ENCODE data around the gene RAB4A. TPM values are rescaled to one million over a fixed set of nuclear protein-coding genes. Genes with fewer than 3 reads are reported as not detected.

The RAB4A gene
- total and polyA plus RNA-seq, 9 of the 15 experiments (the other 6 are each of a cell fraction or from before 2014, with no cell fraction given): 8.3 to 61.0 (median 26.7) TPM

- CTCF ChIA-PET (ENCODE audit: low intra/inter-chr PET ratio): no interaction called here
- H2AFZ ChIP-seq (ENCODE audit: low read depth, low read length): peak overlapping the region; percentile 65
- no peaks in the 10 kb centered on the region for H3K9me1 ChIP-seq (ENCODE audit: control insufficient read depth, insufficient read depth, low read length)
- peak in 2 of 4 experiments; percentile 32 to 67 for DNase-seq (ENCODE audit: extremely low read depth in 1 of 4, low spot score in 3 of 4)
- H3K27ac ChIP-seq (ENCODE audit: extremely low read depth, low read depth, low read length): no peak overlapping the region
- H3K4me2 ChIP-seq (ENCODE audit: insufficient read depth, low read length): peak overlapping the region; percentile 26; the same call in 1 of the 2 replicates
- POLR2A ChIA-PET: interaction anchor here (0.5 to 1.2 kb wide), 4 partner anchors 11 to 70 kb away, joined by 3 to 4 read pairs (median 3); no protein-coding TSS in a partner anchor
- ATAC-seq: no peak
- in situ Hi-C loops (cut with MboI): no loop called here
- intact Hi-C loops (cut with micrococcal nuclease): no loop called here
- no peak overlapping the region for H3K4me3 ChIP-seq
- no peaks in the 10 kb centered on the region; the same call in 2 of the 3 replicates for H3K79me2 ChIP-seq (ENCODE audit: control insufficient read depth, insufficient read depth, low read length)
- no TSS peak for BruUV-seq (replicated peaks)
- FAIRE-seq: no peak
- H3K4me1 ChIP-seq (replicated peaks in 1 of 2; ENCODE audit: control insufficient read depth in 2 of 2, insufficient read depth in 2 of 2, low read length in 2 of 2): peaks cover 13 to 34% of the 10 kb centered on the region in 2 experiments; a peak in 4 of 5 replicates
- no peaks in the 10 kb centered on the region for H3K36me3 ChIP-seq (ENCODE audit: control insufficient read depth, insufficient read depth, low read length)
- no peaks in the 10 kb centered on the region for H4K20me1 ChIP-seq (replicated peaks; ENCODE audit: control insufficient read depth, insufficient read depth, low read length)
- H3K27me3 ChIP-seq (ENCODE audit: control insufficient read depth in 2 of 2, insufficient read depth in 2 of 2, low read length in 2 of 2): peaks cover 7 to 13% of the 10 kb centered on the region in 2 experiments; a peak in 3 of 5 replicates
- H3K9me3 ChIP-seq (replicated peaks; ENCODE audit: control insufficient read depth, insufficient read depth, low read depth, low read length): peaks cover 7% of the 10 kb centered on the region; the same call in 1 of the 2 replicates
- 0% methylated on average over 3 of the region's 3 CpGs for WGBS (ENCODE audit: insufficient coverage, low coverage, missing lambda C conversion rate)
- H3K9ac ChIP-seq (ENCODE audit: insufficient read depth in 1 of 2, low read depth in 2 of 2, low read length in 2 of 2): no peak overlapping the region
- TF ChIP-seq C11orf30 (IDR thresholded peaks at IDR 0.05; ENCODE audit: low read depth): no peak
- TF ChIP-seq RFX5 (IDR thresholded peaks at IDR 0.05; ENCODE audit: low read depth, low read length): peak; percentile 85
- no peak for TF ChIP-seq MXD1 (CRISPR knock-in tag; IDR thresholded peaks at IDR 0.05; ENCODE audit: borderline replicate concordance, poor library complexity, severe bottlenecking)
- no peak for TF ChIP-seq SNIP1 (IDR thresholded peaks at IDR 0.05; ENCODE audit: low read depth)
- no peak for TF ChIP-seq POLR2AphosphoS2 (IDR thresholded peaks at IDR 0.05; ENCODE audit: low read length)
- TF ChIP-seq WHSC1 (IDR thresholded peaks at IDR 0.05; ENCODE audit: low read length): no peak
- TF ChIP-seq BRF1 (IDR thresholded peaks at IDR 0.05; ENCODE audit: borderline replicate concordance, extremely low read depth, insufficient read length): no peak
- TF ChIP-seq TAF15 (IDR thresholded peaks at IDR 0.05; ENCODE audit: low read depth, low read length): no peak
- TF ChIP-seq, protein P1, sequence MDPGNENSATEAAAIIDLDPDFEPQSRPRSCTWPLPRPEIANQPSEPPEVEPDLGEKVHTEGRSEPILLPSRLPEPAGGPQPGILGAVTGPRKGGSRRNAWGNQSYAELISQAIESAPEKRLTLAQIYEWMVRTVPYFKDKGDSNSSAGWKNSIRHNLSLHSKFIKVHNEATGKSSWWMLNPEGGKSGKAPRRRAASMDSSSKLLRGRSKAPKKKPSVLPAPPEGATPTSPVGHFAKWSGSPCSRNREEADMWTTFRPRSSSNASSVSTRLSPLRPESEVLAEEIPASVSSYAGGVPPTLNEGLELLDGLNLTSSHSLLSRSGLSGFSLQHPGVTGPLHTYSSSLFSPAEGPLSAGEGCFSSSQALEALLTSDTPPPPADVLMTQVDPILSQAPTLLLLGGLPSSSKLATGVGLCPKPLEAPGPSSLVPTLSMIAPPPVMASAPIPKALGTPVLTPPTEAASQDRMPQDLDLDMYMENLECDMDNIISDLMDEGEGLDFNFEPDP (CRISPR knock-in tag; IDR thresholded peaks at IDR 0.05): no peak
- TF ChIP-seq NR4A1 (CRISPR knock-in tag; IDR thresholded peaks at IDR 0.05): no peak
- no peak for TF ChIP-seq NR4A1 (tag; IDR thresholded peaks at IDR 0.05)
- TF ChIP-seq NCOR1 (IDR thresholded peaks at IDR 0.05): no peak
- TF ChIP-seq NRF1 (conservative IDR thresholded peaks at IDR 0.05 in 1 of 2, IDR thresholded peaks at IDR 0.05 in 1 of 2): peak; percentile 82 to 84
- no peak for TF ChIP-seq PHF8 (IDR thresholded peaks at IDR 0.05; ENCODE audit: borderline replicate concordance, low read length)
- no peak for TF ChIP-seq RNF2 (IDR thresholded peaks at IDR 0.05)
- TF ChIP-seq SIN3B (IDR thresholded peaks at IDR 0.05; ENCODE audit: low read depth): no peak
- no peak for TF ChIP-seq FOSL1 (tag; conservative IDR thresholded peaks at IDR 0.05)
- no peak for TF ChIP-seq STAG1 (CRISPR knock-in tag; IDR thresholded peaks at IDR 0.05; ENCODE audit: borderline replicate concordance)
- TF ChIP-seq TAF7 (tag; IDR thresholded peaks at IDR 0.05): no peak
- TF ChIP-seq HLTF (IDR thresholded peaks at IDR 0.05): no peak
- 0 out of 4 replicates have a peak, but pooled peaks of 1 of the 2 experiments have one; percentile 38 for TF ChIP-seq RCOR1 (IDR thresholded peaks at IDR 0.05; ENCODE audit: borderline replicate concordance in 1 of 2, low read depth in 2 of 2, low read length in 2 of 2)
- TF ChIP-seq CEBPB (tag; IDR thresholded peaks at IDR 0.05): peak; percentile 46
- TF ChIP-seq ZNF695 (CRISPR knock-in tag; IDR thresholded peaks at IDR 0.05): no peak
- no peak for TF ChIP-seq SETDB1 (IDR thresholded peaks at IDR 0.05; ENCODE audit: low read length)
- no peak for TF ChIP-seq ZNF561 (CRISPR knock-in tag; conservative IDR thresholded peaks at IDR 0.05)
- TF ChIP-seq CREM (IDR thresholded peaks at IDR 0.05; ENCODE audit: low read depth): 0 out of 2 replicates have a peak, but pooled peaks have one; percentile 8
These were observed 76.6 kb downstream of the RAB4A start for GRCh38 chr1:229347528-229347927.
